Pulmonary artery endothelial cell (primary cell): ENCODE measurements around the gene SNX4. TPM values are rescaled to one million over a fixed set of nuclear protein-coding genes. Genes with fewer than 3 reads are reported as not detected.
"Not testable (repeated sequence)": the region's sequence is repeated elsewhere in the genome, so short reads cannot be mapped to it uniquely, and the experiment has no call there.

Experiments
- DNase-seq: peaks from one replicate; pipeline ENCODE4 v3.0.0-alpha.2; 2011; ENCODE audit warnings: low read depth, low spot score
- total RNA-seq: library from RNA; depleted of rRNA; stranded (reverse); fragments of >200 nt; gene quantifications from 2 replicates; pipeline ENCODE4 v1.2.3, GENCODE V29; 2014

SNX4 gene
- total RNA-seq = 35.2 and 44.3 TPM in 2 replicates

DNA sequence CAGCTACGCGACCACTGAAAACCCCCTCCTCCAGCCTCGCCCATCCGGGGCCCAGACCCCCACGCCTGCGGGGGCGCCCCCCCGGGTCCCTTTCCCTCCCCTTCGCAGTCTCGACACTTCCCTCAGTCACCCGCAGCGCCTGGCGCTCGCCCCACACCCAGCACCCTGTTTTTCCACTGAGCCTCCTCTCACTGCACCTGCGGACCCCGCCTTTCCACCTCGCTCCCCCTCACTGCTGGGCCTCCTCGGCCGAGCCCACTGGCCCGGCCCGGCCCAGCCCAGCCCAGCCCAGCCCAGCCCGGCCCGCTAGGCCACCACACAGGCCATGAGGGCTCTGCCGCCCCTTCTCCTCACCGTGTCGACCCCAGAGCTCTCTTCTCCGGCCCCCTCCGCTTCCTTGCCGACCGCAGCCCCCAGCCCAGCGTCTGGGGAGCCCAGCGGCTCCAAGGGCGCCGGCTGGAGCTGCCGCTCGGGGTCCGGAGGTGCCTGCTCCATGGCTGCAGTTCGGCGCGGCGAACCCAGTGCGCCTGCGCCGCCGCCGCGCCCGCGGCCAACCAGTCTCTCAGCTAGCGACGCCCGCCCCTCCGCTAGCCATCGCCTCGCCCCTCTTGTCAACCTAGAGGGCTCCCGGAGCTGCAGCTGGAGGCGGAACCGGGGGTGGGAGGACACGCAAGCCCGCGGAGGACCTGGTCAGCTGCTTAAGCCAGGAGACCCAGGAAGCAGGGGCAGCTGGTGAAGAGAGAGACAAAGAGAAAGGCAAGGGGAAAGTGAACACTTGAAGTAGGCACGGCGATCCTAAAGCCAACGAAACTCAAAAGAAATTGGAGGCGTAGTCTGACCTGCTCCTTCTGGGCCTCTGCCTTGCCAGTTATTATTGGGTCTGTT is at the start of gene SNX4:
Gene SNX4 (minus strand): TSS at position 525 of the 885 bp plus-strand sequence. CDS start 30 bp downstream, at position 495.
- DNase-seq = peak; percentile 67

DNA sequence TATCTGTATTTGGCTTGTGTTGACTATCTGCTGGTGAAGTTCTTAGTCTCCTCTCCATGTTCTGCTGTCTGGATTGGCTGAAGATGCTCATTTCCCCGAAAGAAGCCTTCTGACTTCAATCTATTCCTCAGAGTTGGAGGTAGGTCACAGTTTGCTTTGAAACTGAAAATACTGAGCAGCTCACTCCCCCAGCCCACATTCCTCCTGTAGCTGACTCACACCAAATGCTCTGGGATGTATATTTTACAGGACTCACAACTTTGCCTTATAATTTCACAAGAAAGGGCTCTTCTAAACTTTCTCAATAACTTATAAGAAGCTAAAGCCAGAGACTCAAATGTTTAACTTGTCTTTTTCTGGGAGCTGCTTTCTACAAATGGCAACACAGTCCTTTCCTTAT is 36.3 kb upstream of the SNX4 start:
- DNase-seq = no peak

DNA sequence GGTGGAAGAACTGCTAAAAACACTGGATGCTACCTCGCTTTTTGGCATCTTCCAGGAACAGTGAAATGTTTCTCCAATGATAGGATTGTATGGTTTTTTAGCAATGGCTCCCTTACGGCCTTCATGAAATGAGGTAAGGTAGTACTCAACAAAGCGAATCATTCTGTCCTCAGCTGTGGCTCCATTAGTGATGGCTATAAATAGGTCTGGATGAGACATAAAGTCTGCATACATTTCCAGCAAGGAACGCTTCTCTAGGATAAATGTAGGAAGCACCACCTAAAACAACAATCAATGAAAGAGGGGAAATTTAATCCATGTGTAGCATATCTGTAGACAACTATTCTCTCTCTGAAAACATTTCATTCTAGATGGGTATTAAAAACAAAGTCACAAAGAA is 32.4 kb upstream of the SNX4 start:
- DNase-seq = no peak

DNA sequence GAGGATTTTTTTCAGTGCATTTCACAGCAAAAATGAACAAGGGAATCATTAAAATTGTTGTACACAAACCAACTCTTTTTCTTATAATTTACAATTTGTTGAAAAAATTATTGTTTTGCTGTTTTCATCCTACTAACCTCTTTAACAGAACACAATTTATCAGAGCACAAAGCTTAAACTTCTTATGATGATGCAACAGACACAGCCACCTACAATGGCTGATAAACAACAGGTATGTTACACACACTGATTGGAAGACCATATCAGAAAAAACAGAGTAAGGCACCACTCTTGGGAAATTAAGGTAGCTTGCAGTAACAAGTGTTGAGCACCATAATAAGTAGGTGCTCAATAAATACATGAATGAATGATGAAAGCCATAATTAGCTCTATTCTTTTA is 8.9 kb upstream of the SNX4 start:
- DNase-seq = no peak

DNA sequence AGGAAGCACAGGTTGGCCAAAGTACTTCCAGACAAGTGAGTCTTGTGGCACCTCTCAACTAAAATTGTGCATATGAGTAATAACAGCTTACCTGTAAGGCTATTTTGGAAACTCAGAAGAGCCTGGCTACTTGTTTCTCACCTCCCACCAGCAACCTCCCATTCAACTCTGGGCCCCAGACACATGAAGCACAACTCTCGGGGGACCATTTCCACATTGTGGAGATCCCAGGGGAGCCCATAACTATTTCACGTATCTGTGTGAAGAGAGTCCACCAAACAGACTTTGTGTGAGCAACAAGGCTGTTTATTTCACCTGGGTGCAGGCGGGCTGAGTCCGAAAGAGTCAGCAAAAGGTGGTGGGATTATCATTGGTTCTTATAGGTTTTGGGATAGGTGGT is 5.2 kb upstream of the SNX4 start:
- no peak for DNase-seq

DNA sequence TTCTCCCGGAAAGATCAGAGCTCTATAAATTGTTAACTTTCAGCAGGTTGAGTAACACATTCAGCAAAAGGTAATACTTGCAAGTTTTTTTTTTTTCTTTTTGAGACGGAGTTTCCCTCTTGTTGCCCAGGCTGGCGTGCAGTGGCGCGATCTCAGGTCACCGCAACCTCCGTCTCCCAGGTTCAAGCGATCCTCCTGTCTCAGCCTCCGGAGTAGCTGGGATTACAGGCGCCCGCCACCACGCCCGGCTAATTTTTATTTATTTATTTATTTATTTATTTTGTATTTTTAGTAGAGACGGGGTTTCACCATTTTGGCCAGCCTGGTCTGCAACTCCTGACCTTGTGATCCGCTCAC is 539 bp upstream of the SNX4 start:
- not testable (repeated sequence) for DNase-seq

DNA sequence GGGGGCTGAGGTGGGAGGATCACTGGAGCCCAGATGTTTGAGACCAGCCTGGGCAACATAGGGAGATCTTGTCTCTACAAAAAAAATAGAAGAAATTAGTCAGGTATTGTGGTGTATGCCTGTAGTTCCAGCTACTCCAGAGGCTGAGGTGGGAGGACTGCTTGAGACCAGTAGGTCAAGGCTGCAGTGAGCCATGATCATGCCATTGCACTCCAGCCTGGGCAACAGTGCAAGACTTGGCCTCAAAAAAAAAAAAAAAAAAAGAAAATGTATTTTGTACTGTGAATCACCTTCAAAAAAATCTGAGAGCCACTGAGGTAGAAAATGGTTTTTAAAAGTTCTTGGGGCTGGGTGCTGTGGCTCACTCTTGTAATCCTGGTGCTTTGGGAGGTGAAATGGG is 4.6 kb downstream of the SNX4 start:
- no peak for DNase-seq

DNA sequence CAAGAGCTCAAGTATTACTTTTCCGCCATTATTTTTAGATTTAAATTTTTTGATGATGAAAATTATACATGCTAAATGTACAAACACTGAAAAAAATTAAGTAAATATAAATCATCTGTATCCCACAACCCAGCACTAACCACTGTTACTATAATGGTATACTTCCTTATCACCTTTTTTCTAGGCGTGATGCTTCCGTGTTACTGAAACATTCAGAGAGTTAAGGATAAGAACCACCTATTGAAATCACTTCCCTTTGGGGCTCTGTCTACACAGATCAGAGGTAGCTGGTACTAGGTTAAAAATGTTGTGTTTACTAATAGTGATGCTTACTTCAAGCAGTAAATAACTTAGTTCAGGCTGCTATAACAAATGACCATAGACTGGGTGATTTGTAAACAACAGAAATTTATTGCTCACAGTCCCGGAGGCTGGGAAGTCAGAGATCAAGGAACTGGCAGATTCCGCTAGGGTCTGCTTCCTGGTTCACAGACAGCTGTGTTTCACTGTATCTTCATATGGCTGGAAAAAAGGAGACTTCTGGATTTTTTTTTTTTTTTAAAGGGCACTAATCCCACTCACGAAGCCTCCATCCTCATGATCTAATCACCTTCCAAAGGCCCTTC is 6.4 kb downstream of the SNX4 start:
- no peak for DNase-seq

DNA sequence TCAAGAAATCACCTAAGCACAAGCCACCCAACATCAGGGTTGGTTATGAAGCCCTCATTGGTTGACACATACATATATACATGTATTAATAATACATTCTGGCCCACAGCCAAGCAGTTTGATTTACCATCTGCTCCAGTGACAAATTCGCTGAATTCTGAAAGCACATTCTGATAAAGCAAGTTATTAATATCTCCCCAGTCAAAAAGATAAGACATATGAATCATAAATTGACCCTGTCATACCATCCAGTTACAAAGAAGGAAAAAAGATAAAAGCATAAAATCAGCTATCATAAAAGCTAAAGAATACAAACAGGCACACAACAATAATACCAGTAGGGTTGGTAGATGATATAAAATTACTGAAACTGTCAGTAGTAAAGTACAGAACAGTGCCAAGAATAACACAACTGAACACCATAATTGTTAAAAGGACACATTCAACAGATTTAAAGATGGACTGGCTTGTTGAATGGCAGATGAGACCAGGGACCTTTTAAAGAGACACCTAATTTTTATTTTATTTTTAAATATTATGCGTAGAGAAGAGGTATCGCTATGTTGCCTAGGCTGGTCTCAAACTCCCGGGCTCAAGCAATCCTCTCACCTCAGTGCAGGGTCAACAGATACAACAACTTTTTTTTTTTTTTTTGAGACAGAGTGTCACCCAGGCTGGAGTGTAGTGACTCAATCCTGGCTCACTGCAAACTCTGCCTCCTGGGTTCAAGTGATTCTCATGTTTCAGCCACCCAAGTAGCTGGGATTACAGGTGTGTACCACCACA is 7.7 kb downstream of the SNX4 start:
- DNase-seq = peak; percentile 47

DNA sequence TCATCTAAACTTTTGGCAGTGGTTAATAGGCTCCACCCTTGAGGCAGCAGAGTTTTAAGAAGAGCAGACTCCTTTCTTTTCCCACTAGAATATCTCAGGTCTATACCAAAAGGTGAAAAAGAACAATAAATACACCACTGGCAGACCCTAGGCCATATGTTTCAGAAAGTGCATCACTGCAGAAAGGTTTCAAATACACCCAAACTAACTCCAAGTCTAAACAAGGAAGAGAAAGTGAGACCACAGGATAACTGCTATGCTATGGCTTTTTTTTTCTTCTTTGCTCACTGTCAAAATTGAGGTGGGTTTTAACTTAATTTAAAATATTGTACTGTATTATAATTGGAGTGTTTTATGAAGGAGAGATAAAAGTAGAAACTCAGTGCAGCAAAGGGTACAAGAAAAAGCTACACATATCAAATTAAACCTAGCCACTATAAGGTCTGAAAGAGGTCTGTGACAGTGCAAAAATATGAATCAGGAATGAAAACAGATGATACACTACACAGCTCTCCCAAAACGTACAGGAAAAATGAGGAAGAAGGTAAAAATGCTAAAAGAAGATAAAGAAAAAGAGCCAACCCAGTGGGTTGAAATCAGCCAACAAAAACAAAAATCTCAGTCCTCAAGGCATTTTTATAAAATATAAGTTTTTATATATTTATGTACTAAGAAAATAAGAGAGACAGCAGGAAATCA is 8.4 kb downstream of the SNX4 start:
- DNase-seq = no peak

DNA sequence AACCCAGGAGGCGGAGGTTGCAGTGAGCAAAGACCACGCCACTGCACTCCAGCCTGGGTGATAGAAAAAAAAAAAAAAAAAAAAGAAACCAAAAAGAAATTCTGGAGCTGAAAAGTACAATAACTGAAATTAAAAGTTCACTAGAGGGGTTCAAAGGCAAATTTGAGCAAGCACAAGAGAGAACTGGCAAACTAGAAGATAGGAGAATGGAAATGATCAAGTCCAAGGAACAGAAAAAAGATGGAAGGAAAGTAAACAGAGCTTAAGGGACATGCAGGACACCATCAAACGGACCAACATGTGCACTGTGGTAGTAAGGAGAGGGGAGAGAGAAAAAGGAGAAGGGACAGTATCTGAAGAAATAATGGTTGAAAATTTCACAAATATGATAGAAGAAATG is 12.9 kb downstream of the SNX4 start:
- no peak for DNase-seq

DNA sequence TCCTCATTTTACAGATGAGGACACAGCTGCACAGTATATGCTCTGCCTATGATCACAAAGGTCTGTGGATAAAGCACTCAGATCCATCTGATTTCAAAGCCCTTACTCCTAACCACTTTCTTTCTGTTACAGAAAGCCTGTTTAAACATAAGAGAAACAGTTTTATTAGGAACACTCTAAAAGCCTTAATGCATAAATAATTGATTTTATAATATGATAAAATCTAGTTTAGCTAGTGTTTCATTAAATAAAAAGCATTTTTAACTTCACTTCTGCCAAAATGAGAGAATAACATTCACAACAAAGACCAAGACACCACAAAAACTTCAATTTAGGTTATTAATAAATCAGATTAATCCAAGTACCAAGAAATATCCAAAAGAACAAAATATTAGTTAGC is 21.4 kb downstream of the SNX4 start:
- no peak for DNase-seq

DNA sequence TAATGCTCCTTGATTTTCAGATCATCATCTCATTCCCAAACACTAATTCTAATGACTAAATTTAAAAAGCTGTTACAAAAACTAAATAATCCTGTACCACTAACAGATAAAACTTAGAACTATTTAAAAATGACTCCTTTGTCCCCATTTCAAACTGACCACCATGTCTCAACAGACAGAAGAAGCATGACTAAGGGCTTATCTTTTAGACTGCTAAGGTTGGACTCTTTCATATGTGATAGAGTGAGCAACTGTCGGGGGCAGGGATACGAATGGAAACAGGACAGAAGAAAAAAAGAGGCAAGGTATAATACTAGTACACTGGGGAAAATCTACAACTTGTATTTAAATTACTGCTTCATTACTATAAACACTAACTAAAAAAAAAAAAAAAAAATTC is 23.3 kb downstream of the SNX4 start:
- no peak for DNase-seq

DNA sequence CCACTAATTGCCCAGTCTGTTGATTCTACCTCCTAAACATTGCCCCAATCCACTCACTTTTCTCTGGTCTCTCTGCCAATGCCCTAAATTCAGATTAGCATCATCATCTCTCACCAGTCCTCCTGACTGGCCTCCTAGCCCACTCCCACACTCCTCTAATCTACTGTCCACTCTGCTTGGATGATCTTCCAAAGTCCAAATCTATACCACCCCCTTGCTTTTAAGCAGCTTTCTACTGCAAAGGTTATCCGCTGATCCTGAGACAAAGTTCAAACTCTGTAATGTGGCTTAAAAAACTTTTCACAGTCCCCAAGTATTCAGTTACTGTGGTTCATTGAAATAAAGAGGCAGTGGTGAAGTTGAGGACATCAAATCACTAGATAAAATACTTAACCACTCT is 37.6 kb downstream of the SNX4 start:
- DNase-seq = no peak

DNA sequence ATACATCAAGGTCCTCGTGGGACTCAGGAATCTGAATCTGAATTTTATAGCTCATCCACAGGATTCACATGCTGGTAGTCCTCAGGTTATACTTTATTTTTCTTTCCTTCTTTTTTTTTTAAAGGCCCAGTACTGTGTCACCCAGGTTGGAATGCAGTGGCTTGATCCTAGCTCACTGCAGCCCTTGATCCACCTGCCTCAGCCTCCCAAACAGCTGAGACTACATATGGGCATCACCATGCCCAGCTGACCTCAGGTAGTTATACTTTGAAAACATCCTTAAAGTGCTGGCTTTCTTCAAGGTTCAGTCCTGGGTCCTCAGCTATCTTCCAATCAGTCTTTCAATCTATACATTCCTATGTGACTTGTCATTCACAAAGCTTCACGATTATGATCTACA is 38.2 kb downstream of the SNX4 start:
- no peak for DNase-seq

DNA sequence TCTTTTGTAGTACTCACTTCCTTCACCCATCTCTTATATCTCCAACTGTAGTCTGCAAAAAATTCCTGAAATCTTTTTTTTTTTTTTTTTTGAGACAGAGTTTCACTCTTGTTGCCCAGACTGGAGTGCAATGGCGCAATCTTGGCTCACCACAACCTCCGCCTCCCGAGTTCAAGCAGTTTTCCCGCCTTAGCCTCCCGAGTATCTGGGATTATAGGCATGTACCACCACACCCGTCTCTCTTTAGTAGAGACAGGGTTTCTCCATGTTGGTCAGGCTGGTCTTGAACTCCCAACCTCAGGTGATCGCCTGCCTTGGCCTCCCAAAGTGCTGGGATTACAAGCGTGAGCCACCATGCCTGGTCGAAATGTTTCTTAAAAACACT is 38.6 kb downstream of the SNX4 start:
- DNase-seq = not testable (repeated sequence)

DNA sequence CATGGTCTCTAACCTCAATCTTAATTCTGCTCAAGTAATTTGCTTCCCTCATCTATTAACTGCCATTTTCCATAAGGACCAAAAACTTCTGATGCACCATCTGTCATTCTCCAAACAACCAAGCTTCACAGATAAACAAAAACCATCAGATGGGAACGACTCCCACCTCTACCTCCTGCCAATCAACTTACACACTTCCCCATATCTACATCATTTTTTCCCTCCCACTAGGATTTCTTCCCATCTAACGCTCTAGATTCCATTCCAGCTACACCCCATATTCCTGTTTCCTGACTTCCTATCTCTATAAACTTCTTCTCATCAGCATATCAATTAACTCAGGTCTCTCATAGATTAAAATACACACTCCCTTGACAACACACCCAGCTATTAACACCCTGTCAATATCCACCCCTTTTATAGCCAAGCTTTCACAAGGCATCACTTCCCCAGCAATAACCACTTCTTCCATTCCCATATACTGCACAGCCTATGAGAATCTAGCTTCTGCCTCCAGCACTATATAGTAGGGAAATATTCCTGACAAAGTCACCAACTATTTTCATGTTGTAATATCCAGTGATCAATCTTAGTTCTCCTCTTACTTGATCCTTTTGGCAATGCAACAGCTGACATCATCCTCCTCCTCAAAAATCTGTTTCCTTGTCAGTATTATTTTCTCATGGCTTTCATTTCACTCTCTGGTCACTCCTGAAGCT is 39.2 kb downstream of the SNX4 start:
- DNase-seq = no peak

DNA sequence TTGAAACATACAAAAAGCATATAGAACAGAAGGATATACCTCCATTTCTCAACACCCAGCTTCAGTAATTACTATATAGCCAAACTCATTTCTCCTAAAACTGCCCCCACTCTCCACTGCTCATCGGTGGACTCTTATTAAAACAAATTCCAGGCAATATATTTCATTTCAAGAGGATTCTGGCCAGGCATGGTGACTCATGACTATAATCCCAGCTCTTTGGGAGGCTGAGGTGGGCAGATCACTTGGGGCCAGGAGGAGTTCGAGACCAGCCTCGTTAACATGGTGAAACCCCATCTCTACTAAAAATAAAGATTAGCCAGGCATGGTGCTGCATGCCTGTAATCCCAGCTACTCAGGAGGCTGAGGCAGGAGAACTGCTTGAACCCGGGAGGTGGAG is 40.9 kb downstream of the SNX4 start:
- no peak for DNase-seq

DNA sequence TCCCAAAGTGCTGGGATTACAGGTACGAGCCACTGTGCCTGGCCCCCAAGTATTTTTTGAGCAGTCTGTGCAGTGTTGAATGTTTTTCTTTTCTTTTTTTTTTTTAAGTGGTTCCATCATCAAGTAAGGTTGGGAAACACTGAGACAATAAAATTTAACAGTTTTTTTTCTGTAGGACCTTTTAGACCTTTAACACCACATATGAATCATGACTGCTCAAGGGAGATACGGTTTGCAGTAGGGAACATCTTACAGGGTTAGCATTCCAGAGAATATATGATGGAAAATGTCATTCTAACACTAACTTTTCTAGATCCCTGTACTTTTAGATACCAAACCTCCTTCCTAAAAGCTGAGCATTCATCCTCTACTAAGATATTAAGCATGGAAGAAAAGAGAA is 41.7 kb downstream of the SNX4 start:
- no peak for DNase-seq

DNA sequence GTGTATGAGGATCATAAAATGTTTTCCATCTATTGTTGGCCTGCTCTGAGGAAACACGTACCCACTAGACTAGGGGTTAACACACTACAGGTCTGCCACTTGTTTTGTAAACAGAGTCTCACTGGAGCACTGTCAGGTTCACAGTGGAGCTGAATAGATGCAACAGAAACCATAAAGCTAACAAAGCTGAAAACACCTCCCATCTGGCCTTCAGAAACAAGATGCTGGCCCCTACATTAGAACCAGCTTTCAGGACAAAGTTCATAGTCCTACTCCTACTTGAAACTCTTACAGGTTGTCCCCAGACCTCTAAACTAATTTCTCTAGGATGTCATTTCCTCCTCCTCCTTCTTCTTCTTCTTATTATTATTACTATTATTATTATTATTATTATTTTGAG is 42.3 kb downstream of the SNX4 start:
- no peak for DNase-seq

DNA sequence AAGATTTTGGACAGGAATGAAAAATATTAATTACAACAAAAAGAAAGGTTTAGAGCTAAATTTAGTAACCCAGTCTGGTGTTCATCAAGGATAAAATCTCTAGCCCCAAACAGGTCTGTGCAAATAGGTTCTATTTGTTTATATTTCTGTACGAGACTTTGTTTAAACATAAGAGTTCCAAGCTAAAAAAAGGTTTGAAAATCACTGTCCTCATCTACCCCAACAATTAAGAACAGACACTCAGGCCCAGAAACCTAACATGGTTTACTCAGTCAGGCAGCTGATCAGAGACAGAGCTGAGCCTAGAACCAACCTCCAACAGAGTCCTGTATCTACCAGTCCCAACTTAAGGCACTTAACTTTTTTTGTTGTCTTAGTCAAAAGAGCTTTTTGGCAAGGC is 49.3 kb downstream of the SNX4 start:
- no peak for DNase-seq
